Measurements from ENCODE around the gene LMAN2.

Gene LMAN2

DNA sequence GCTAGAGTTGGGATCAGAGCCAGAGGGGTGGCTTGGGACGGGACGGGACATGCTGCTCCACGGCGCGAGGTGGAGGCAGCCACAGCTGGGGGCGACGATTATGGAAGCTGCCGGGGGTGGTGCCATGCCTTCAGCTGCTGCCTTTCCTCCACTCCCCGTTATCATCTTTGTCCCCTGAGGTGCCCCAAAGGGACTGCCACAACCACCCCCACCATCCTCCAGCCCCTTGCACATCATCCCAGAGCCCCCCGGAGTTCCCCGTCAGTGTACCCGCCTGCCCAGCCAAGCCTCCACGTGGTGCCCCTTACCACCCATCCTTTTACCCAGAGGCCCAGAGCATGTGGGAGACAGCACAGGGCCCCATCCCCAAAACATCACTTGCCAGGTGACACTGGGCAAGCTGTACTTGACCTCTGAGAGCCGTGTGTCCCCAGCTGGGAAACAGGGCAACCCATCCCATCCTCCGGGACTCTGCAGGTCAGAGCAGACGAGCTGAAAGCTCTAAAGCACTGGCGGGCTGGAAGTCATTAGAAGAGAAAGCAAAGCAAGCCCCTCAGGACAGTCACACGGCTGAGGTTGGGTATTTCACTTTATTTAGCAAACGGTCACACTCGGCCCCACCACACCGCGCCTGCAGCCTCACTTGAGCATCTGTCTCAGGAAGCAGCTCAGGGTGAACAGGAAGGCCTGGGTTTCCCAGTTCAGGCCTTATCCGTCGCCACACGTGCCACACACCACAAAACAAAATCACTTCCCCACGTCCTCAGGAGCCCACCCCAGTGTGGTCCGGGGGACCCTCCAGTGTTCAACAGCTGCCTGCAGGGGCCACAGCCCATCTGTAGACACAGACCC is 20.3 kb downstream of the LMAN2 start:
- no peak overlapping the region for H2BK120ac ChIP-seq (ENCODE audit: low read depth, low read length)
- no peak overlapping the region for H2AK5ac ChIP-seq (ENCODE audit: low read depth, low read length)
- H3K14ac ChIP-seq (ENCODE audit: low read length) = no peak overlapping the region
- no peak overlapping the region for H3K4me2 ChIP-seq (ENCODE audit: insufficient read depth, low read length, poor library complexity, severe bottlenecking)
- no peak overlapping the region for H2BK5ac ChIP-seq (ENCODE audit: low read length)
- peaks cover 0 to 1% of the 10 kb centered on the region in 2 donors for H3K4me1 ChIP-seq (ENCODE audit: control insufficient read depth in 2 of 2, insufficient read depth in 1 of 2, low read depth in 1 of 2, low read length in 2 of 2)
- H3K27me3 ChIP-seq (ENCODE audit: control insufficient read depth in 3 of 3, insufficient read depth in 3 of 3, low read depth in 1 of 3, low read length in 3 of 3) = no peaks in the 10 kb centered on the region
- H3K9me3 ChIP-seq (replicated peaks in 1 of 2; ENCODE audit: control insufficient read depth in 2 of 2, insufficient read depth in 1 of 2, low read depth in 1 of 2, low read length in 2 of 2) = no peaks in the 10 kb centered on the region
- no peak overlapping the region for H2BK12ac ChIP-seq (ENCODE audit: low read length)
- WGBS, 2 donors (ENCODE audit: extremely low coverage in 2 of 2, insufficient read length in 2 of 2, insufficient replicate concordance in 1 of 2) = no CpG with 5 or more reads among the region's 27 CpGs
- H3K79me1 ChIP-seq (ENCODE audit: low read depth, low read length) = no peaks in the 10 kb centered on the region
- no peak overlapping the region for H2AFZ ChIP-seq (ENCODE audit: low read length)
- no peak overlapping the region for H4K91ac ChIP-seq (ENCODE audit: low read depth, low read length, poor library complexity)
- H3K4ac ChIP-seq (ENCODE audit: low read length) = no peak overlapping the region
- H3K27ac ChIP-seq (replicated peaks; ENCODE audit: low read length) = no peak overlapping the region
- H3K9ac ChIP-seq (ENCODE audit: low read depth, low read length, poor library complexity) = no peak overlapping the region
- no peak overlapping the region for H3K23ac ChIP-seq (ENCODE audit: low read depth, low read length, poor library complexity)
- no peak overlapping the region for H3K18ac ChIP-seq (ENCODE audit: low read length)
- no peak overlapping the region for H3K4me3 ChIP-seq (ENCODE audit: low read length in 2 of 2)
- no peak for DNase-seq (ENCODE audit: low spot score)
- H2BK15ac ChIP-seq (ENCODE audit: low read length) = no peak overlapping the region
- H3K36me3 ChIP-seq (replicated peaks in 1 of 2; ENCODE audit: control insufficient read depth in 2 of 2, insufficient read depth in 2 of 2, low read length in 2 of 2) = peaks cover 27 to 67% of the 10 kb centered on the region in 2 donors
- H4K8ac ChIP-seq (ENCODE audit: low read depth, low read length) = no peak overlapping the region

- H2BK12ac ChIP-seq (ENCODE audit: low read length) = no peak overlapping the region
- H3K27ac ChIP-seq (replicated peaks; ENCODE audit: low read length) = no peak overlapping the region
- H3K27me3 ChIP-seq (ENCODE audit: control insufficient read depth in 3 of 3, insufficient read depth in 3 of 3, low read depth in 1 of 3, low read length in 3 of 3) = no peaks in the 10 kb centered on the region
- DNase-seq (ENCODE audit: low spot score) = no peak
- no peak overlapping the region for H4K8ac ChIP-seq (ENCODE audit: low read depth, low read length)
- no peaks in the 10 kb centered on the region for H3K9me3 ChIP-seq (replicated peaks in 1 of 2; ENCODE audit: control insufficient read depth in 2 of 2, insufficient read depth in 1 of 2, low read depth in 1 of 2, low read length in 2 of 2)
- H4K91ac ChIP-seq (ENCODE audit: low read depth, low read length, poor library complexity) = no peak overlapping the region
- no peak overlapping the region for H2BK5ac ChIP-seq (ENCODE audit: low read length)
- H3K36me3 ChIP-seq (replicated peaks in 1 of 2; ENCODE audit: control insufficient read depth in 2 of 2, insufficient read depth in 2 of 2, low read length in 2 of 2) = peaks cover 17 to 54% of the 10 kb centered on the region in 2 donors
- no peak overlapping the region for H3K18ac ChIP-seq (ENCODE audit: low read length)
- H3K4me3 ChIP-seq (ENCODE audit: low read length in 2 of 2) = no peak overlapping the region
- no peak overlapping the region for H3K4ac ChIP-seq (ENCODE audit: low read length)
- no peak overlapping the region for H2AK5ac ChIP-seq (ENCODE audit: low read depth, low read length)
- H2AFZ ChIP-seq (ENCODE audit: low read length) = no peak overlapping the region
- H3K4me2 ChIP-seq (ENCODE audit: insufficient read depth, low read length, poor library complexity, severe bottlenecking) = no peak overlapping the region
- peaks cover 0 to 7% of the 10 kb centered on the region in 2 donors for H3K4me1 ChIP-seq (ENCODE audit: control insufficient read depth in 2 of 2, insufficient read depth in 1 of 2, low read depth in 1 of 2, low read length in 2 of 2)
- no peak overlapping the region for H3K9ac ChIP-seq (ENCODE audit: low read depth, low read length, poor library complexity)
- H2BK120ac ChIP-seq (ENCODE audit: low read depth, low read length) = no peak overlapping the region
- H2BK15ac ChIP-seq (ENCODE audit: low read length) = no peak overlapping the region
- no peak overlapping the region for H3K14ac ChIP-seq (ENCODE audit: low read length)
- no CpG with 5 or more reads among the region's 6 CpGs for WGBS, 2 donors (ENCODE audit: extremely low coverage in 2 of 2, insufficient read length in 2 of 2, insufficient replicate concordance in 1 of 2)
- no peaks in the 10 kb centered on the region for H3K79me1 ChIP-seq (ENCODE audit: low read depth, low read length)
- H3K23ac ChIP-seq (ENCODE audit: low read depth, low read length, poor library complexity) = no peak overlapping the region
These were observed 21.6 kb downstream of the LMAN2 start for GRCh38 chr5:177329883-177330282.

DNA sequence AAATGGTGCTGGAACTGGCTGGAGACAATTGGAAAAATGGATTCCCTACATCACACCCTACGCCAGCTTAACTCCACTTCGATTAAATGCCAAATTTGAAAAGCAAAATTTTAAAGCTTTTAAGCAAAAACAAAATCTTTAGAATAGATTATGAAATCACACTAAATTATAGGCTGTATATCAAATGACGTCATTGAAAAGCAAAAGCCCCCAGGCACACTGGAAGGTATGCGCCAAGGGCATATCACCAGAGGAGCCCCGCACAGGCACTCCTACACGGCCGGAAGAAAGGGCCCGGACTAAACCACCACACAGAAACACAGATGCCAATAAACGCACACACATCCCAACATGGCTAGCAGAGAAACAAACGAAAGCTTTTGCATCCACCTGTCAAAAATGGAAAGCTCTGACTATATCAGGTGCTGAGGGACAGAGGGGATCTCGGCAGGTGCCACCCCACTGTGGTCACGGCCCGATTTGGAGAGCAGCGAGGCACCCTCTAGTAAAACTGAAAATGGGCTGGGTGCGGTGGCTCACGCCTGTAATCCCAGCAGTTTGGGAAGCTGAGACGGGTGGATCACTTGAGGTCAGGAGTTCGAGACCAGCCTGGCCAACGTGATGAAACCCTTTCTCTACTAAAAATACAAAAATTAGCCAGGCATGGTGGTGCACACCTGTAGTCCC is 22.8 kb downstream of the LMAN2 start:
- no peak overlapping the region for H3K23ac ChIP-seq (ENCODE audit: low read depth, low read length, poor library complexity)
- no peak overlapping the region for H3K27ac ChIP-seq (replicated peaks; ENCODE audit: low read length)
- no peak for DNase-seq (ENCODE audit: low spot score)
- H2AK5ac ChIP-seq (ENCODE audit: low read depth, low read length) = no peak overlapping the region
- H2BK12ac ChIP-seq (ENCODE audit: low read length) = no peak overlapping the region
- H3K27me3 ChIP-seq (ENCODE audit: control insufficient read depth in 3 of 3, insufficient read depth in 3 of 3, low read depth in 1 of 3, low read length in 3 of 3) = no peaks in the 10 kb centered on the region
- no peak overlapping the region for H4K91ac ChIP-seq (ENCODE audit: low read depth, low read length, poor library complexity)
- WGBS, 2 donors (ENCODE audit: extremely low coverage in 2 of 2, insufficient read length in 2 of 2, insufficient replicate concordance in 1 of 2) = no CpG with 5 or more reads among the region's 19 CpGs
- H4K8ac ChIP-seq (ENCODE audit: low read depth, low read length) = peak overlapping the region; percentile 50
- peaks cover 0 to 7% of the 10 kb centered on the region in 2 donors for H3K4me1 ChIP-seq (ENCODE audit: control insufficient read depth in 2 of 2, insufficient read depth in 1 of 2, low read depth in 1 of 2, low read length in 2 of 2)
- no peak overlapping the region for H3K4me3 ChIP-seq (ENCODE audit: low read length in 2 of 2)
- H3K4me2 ChIP-seq (ENCODE audit: insufficient read depth, low read length, poor library complexity, severe bottlenecking) = no peak overlapping the region
- H3K36me3 ChIP-seq (replicated peaks in 1 of 2; ENCODE audit: control insufficient read depth in 2 of 2, insufficient read depth in 2 of 2, low read length in 2 of 2) = peaks cover 10 to 42% of the 10 kb centered on the region in 2 donors
- no peaks in the 10 kb centered on the region for H3K9me3 ChIP-seq (replicated peaks in 1 of 2; ENCODE audit: control insufficient read depth in 2 of 2, insufficient read depth in 1 of 2, low read depth in 1 of 2, low read length in 2 of 2)
- no peak overlapping the region for H2BK5ac ChIP-seq (ENCODE audit: low read length)
- no peak overlapping the region for H3K4ac ChIP-seq (ENCODE audit: low read length)
- H2AFZ ChIP-seq (ENCODE audit: low read length) = no peak overlapping the region
- no peak overlapping the region for H3K14ac ChIP-seq (ENCODE audit: low read length)
- no peak overlapping the region for H3K9ac ChIP-seq (ENCODE audit: low read depth, low read length, poor library complexity)
- H2BK120ac ChIP-seq (ENCODE audit: low read depth, low read length) = no peak overlapping the region
- H2BK15ac ChIP-seq (ENCODE audit: low read length) = no peak overlapping the region
- no peak overlapping the region for H3K18ac ChIP-seq (ENCODE audit: low read length)
- no peaks in the 10 kb centered on the region for H3K79me1 ChIP-seq (ENCODE audit: low read depth, low read length)

Measured in neuronal stem cell (in vitro differentiated cells).